ENCODE data around the gene ZNF668.

The ZNF668 gene

DNA sequence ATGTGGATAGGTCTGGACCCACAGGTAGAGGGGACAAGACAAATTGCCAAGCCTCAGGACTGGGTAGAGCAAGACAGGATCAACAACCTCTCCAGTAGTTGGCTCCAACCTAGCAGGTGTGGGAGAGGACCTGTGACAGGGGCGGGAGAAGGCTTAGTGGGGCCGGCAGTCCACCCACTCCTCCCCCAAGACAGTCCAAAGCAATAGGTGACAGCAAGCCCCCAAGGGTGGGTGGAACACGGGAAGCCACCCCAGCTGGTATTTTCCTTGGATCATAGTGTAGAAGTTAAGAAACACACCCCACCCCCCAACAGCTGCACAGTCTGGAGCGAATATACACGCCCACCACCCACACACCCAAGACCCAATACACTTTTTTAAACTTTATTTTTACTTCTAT is 44.8 kb downstream of the ZNF668 start:
- intact Hi-C loops (cut with DNase I; ENCODE audit: low total_unique reads): no loop called here
- Histone ChIP-seq H3K4me3 (no peak overlapping the region), H3K27me3 (no peaks in the 10 kb centered on the region), H3K9me3 (no peaks in the 10 kb centered on the region), H3K4me1 (peaks cover 0 to 11% (median 2%) of the 10 kb centered on the region in 4 donors), H3K36me3 (no peaks in the 10 kb centered on the region), H3K27ac (no peak overlapping the region)
- no peak for DNase-seq
- TF ChIP-seq CTCF (IDR thresholded peaks at IDR 0.05): no peak

- Histone ChIP-seq H3K36me3 (no peaks in the 10 kb centered on the region), H3K27me3 (no peaks in the 10 kb centered on the region), H3K4me1 (no peaks in the 10 kb centered on the region), H3K27ac (no peak overlapping the region), H3K9me3 (no peaks in the 10 kb centered on the region), H3K4me3 (no peak overlapping the region)
- intact Hi-C loops (cut with DNase I; ENCODE audit: low total_unique reads): no loop called here
- no peak for TF ChIP-seq CTCF (IDR thresholded peaks at IDR 0.05)
- DNase-seq: no peak
These were observed 48.7 kb downstream of the ZNF668 start for GRCh38 chr16:31025339-31025738.

DNA sequence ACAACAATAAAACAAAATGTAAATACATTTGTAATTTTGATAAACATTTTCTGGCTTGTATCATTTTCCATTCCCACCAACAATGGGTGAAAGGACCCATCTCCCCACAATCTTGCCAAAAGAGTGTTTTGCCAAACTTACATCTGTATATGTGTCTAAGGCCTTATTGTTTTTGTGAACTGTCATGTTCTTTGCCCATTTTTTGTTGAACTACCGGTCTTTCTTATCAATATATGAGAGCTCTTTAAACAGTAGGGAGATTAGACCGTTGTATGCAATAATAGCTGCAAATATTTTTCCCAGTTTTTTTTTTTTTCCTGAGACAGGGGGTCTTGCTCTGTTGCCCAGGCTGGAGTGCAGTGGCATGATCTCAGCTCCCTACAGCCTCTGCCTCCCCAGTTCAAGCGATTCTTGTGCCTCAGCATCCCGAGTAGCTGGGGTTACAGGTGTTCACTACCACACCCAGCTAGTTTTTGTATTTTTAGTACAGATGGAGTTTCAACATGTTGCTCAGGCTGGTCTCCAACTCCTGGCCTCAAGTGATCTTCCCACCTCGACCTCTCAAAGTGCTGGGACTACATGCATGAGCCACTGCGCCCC is 50.3 kb downstream of the ZNF668 start:
- DNase-seq: no peak
- H3K27me3 ChIP-seq: no peaks in the 10 kb centered on the region
- no peak for TF ChIP-seq CTCF (IDR thresholded peaks at IDR 0.05)
- no peak overlapping the region for H3K4me3 ChIP-seq
- no peaks in the 10 kb centered on the region for H3K4me1 ChIP-seq
- H3K9me3 ChIP-seq: no peaks in the 10 kb centered on the region
- no peak overlapping the region for H3K27ac ChIP-seq
- no peaks in the 10 kb centered on the region for H3K36me3 ChIP-seq
- intact Hi-C loops (cut with DNase I; ENCODE audit: low total_unique reads): no loop called here

GRCh38 chr16:31023252-31023602 is 50.8 kb downstream of the ZNF668 start:
- no peak overlapping the region for H3K27ac ChIP-seq
- H3K4me3 ChIP-seq: no peak overlapping the region
- H3K4me1 ChIP-seq: no peaks in the 10 kb centered on the region
- H3K27me3 ChIP-seq: no peaks in the 10 kb centered on the region
- TF ChIP-seq CTCF (IDR thresholded peaks at IDR 0.05): no peak
- H3K36me3 ChIP-seq: no peaks in the 10 kb centered on the region
- intact Hi-C loops (cut with DNase I; ENCODE audit: low total_unique reads): no loop called here
- no peaks in the 10 kb centered on the region for H3K9me3 ChIP-seq
- DNase-seq: no peak

DNA sequence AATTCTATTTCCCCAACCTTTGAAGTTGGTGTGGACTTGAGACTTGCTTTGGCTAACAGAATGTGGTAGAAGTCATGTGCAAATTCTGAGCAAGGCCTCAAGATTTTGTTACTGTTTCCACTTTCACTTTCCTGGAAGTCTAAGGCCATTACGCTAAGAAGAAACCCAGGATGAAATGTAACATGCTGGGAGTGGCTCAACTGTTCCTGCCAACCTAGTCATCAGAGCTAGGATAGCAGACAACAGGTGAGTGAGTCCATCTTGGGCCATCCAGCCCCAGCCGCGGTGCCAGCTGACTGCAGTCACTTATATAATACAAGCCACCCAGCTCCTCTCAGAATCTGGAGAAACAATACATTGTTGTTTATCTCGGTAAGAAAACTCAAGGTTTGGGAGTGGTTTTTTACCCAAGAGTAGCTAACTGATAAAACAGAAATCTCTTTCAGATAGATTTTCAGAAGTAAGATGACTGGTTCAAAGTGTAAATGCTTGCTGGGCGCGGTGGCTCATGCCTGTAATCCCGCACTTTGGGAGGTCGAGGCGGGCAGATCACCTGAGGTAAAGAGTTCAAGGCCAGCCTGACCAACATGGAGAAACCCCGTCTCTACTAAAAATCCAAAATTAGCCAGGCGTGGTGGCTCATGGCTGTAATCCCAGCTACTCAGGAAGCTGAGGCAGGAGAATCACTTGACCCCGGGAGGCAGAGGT is 51.3 kb downstream of the ZNF668 start:
- no peak overlapping the region for H3K4me3 ChIP-seq
- H3K9me3 ChIP-seq: no peaks in the 10 kb centered on the region
- intact Hi-C loops (cut with DNase I; ENCODE audit: low total_unique reads): no loop called here
- H3K4me1 ChIP-seq: no peaks in the 10 kb centered on the region
- H3K27me3 ChIP-seq: no peaks in the 10 kb centered on the region
- no peak for DNase-seq
- H3K27ac ChIP-seq: no peak overlapping the region
- no peak for TF ChIP-seq CTCF (IDR thresholded peaks at IDR 0.05)
- H3K36me3 ChIP-seq: no peaks in the 10 kb centered on the region
